HFF-Myc (cell line): ENCODE results near the gene NLK.
"Not testable (repeated sequence)": the region's sequence is repeated elsewhere in the genome, so short reads cannot be mapped to it uniquely, and the experiment has no call there.

Source experiments
- DNase-seq: peaks from one replicate; pipeline ENCODE4 v3.0.0-alpha.2; 2011; ENCODE audit warnings: low read depth; ENCODE audit errors: extremely low read depth
- H3K4me3 ChIP-seq: replicated peaks from 2 replicates; pipeline ENCODE4 v1.5.1; 2011; ENCODE audit warnings: low read depth, mild to moderate bottlenecking, control low read depth, low read length
- CTCF ChIP-seq: IDR thresholded peaks from 2 replicates; pipeline ENCODE4 v1.5.1; 2012; ENCODE audit warnings: mild to moderate bottlenecking, low read depth, low read length, control low read depth; ENCODE audit errors: missing control alignments

NLK gene

GRCh38 chr17:28071891-28072606 lies 29.6 kb downstream of the NLK start:
- DNase-seq: no peak
- TF ChIP-seq CTCF: no peak
- H3K4me3 ChIP-seq: no peak overlapping the region

- TF ChIP-seq CTCF: no peak
- no peak overlapping the region for H3K4me3 ChIP-seq
- no peak for DNase-seq
Measured at GRCh38 chr17:28072936-28073533, 30.6 kb downstream of the NLK start.

GRCh38 chr17:28074010-28074409 lies 31.5 kb downstream of the NLK start:
- no peak overlapping the region for H3K4me3 ChIP-seq

GRCh38 chr17:28076144-28076543 lies 33.7 kb downstream of the NLK start:
- no peak for DNase-seq
- TF ChIP-seq CTCF: no peak
- no peak overlapping the region for H3K4me3 ChIP-seq

More at GRCh38 chr17:28074010-28074409, 31.5 kb downstream of the NLK start:
- no peak for TF ChIP-seq CTCF
- DNase-seq: no peak

GRCh38 chr17:28077140-28077539 lies 34.7 kb downstream of the NLK start:
- H3K4me3 ChIP-seq, DNase-seq: not testable (repeated sequence)

GRCh38 chr17:28078341-28079229 lies 36.1 kb downstream of the NLK start:
- no peak for DNase-seq
- TF ChIP-seq CTCF: no peak
- no peak overlapping the region for H3K4me3 ChIP-seq

GRCh38 chr17:28081467-28081866 lies 39.0 kb downstream of the NLK start:
- DNase-seq: no peak
- H3K4me3 ChIP-seq: no peak overlapping the region
- no peak for TF ChIP-seq CTCF
